NCI-H82 treated with DMSO at 0.1 percent for 48 hours (cell line): Measurements from ENCODE around the gene LRFN2.

Source experiments
- DNase-seq: peaks from one replicate; lab custom pipeline; 2025; ENCODE audit not compliant: unreplicated experiment; lab: John Stamatoyannopoulos, UW

Gene LRFN2

DNA sequence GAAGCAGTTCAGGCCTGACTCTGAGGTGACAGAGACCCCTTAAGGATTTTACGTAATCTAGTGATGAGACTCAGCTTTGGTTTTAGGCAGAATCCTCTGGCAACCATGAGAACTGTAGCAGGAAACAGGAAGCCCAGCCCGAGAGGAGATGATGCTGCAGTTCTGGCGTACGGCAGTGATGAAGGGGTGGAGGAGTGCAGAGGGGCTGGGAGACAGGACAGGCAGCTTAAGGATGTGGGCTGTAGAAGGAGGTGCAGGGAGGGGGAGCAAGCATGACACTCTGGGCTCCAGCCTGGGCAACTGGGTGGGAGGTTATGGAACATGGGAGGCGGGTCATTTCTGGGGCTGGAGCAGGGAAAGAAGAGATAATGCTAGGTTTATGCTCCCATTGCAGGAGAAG is 67.1 kb downstream of the LRFN2 start:
- no peak for DNase-seq

DNA sequence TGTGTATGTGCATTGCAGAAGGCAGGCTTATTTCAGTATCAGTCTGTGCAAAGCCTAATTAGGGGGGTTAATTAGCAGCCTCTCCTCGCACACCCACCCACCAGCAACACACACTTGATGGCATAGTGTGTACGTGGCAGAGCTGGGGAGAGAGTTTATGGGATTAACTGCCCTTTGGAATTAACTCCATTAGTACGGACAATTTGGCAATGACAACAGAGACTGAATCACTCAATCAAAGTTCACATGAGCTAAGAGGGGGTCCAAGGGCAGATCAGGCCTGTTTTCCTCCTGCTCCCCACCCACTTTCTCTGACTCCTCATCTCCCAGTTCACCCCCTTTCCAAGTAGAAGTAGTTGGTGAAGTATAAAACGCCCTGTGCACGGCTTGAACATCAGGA is 69.5 kb downstream of the LRFN2 start:
- DNase-seq, result peak; percentile 95

DNA sequence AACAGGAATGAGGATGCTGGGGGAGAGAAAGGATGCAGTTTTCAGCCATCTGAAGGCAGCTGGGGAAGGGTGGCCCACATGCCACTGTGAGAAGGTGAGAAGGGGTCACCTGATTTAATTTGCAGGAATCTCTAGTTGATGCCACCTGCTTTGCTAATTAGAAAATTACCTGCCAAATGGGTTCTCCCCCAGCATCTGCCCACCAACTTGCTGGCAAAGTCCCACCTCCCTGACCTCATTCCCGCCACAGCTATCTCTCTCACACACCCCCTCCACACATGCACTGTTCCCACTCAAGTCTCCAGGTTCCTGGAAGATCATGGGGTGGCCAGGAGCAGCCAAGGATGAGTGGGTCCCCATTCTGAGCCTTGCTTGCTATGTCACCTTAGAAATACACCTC is 70.7 kb downstream of the LRFN2 start:
- DNase-seq, result no peak

DNA sequence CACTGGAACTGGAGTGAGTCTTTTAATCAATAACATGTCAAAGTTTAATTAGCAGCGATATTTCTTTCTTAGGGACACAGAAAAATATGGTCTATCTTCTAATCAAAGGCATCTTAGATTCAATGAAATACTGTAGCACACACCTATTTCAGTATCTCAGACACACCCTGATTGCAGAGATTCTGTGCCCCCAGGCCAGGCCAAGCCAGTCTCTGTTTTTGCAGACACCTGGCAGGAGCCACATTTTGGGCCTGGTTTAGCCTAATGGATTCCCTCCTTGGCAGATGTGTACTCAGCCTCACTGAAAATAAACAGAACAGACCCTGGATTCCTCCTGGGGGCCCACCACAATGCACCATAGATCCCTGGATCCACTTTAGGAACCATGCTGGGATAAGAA is 74.8 kb downstream of the LRFN2 start:
- no peak for DNase-seq

DNA sequence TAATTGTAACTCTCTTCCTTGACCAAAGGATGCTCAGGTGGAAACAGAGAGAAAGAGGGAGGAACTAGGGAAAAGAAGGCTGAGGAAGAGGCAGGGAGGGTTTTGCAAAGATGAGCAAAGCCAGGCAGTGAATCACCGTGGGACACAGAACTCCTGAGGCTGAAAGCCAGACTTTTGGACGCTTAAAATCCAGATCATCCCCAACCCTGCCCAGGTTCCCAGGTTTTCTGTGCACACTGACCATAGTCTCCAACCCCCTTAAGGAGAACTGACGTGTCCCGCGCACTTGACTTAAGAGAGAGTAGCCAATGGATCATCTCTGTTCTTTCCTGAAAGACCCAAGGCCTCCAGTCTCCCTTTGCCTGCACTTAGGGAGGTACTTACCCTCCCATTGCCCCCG is 75.3 kb downstream of the LRFN2 start:
- no peak for DNase-seq

DNA sequence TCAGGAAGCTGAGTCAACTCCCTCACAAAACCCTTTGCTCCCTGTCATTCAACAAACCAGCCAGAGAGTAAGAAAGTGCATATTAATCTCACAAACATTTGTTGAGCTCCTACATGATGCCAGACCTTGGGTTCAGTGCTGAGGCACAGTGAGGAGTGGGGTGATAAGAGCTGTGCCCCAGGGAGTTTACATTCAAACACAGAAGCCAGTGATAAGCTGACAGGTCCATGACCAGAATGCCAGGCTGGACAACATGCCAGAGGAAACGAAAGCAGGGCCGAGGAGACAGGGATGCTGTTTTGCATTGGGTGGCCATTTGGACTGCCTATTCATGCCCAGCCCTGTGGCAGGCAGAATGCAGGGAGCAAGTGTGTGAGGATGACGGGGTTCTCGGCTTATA is 76.7 kb downstream of the LRFN2 start:
- DNase-seq, result no peak

DNA sequence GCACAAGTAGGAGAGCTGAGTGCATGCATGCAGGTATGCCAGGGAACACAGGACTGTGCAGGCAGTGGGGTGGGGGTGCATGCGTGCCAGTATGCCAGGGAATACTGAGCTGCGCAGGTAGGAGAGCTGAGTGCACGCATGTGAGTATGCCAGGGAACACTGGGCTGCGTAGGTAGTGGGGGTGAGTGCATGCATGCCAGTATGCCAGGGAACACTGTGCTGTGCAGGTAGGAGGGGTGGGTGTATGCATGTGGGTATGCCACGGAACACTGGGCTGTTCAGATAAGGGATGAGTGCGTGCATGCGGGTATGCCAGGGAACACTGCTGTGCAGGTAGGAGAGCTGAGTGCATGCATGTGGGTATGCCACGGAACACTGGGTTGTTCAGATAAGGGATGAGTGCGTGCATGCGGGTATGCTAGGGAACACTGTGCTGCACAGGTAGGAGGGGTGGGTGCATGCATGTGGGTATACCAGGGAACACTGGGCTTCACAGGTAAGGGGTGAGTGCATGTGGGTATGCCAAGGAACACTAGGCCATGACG is 77.4 kb downstream of the LRFN2 start:
- DNase-seq, result no peak

DNA sequence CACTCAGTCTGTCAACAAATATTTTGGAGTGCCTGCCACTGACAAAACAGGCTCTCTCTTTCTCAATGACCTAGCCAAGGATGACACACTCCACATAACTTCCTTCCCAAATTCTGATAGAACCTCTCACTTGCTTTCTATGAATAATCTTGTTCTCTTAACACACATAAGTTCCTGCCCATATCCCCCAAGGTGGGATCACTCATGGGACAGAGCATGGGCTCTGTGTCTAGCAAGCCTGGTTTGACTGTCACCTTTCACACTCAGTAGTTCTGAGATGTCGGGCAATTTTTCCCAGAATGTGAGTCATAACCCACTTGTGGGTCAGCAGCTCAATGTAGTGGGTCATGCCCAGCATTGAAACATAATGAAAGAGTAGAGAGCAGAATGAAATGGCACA is 78.1 kb downstream of the LRFN2 start:
- DNase-seq, result no peak

DNA sequence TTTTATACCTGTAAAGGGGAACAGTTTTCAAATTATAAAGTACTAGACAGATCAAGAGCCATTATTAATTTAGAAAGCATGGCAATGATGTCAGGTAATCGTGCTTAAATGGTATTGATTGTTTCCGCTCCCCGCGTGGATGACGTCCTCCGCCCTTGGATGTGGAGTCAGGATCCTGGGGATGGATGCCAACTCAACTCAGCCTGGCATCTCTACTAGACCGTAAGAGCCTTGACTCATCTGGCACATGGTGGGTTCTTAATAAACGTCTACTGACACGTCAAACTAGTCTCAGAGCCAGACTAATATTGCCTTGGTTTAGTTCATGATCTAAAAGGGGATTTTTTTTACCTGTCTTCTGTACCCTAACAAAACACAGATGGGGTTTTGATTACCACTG is 80.2 kb downstream of the LRFN2 start:
- DNase-seq, result no peak

DNA sequence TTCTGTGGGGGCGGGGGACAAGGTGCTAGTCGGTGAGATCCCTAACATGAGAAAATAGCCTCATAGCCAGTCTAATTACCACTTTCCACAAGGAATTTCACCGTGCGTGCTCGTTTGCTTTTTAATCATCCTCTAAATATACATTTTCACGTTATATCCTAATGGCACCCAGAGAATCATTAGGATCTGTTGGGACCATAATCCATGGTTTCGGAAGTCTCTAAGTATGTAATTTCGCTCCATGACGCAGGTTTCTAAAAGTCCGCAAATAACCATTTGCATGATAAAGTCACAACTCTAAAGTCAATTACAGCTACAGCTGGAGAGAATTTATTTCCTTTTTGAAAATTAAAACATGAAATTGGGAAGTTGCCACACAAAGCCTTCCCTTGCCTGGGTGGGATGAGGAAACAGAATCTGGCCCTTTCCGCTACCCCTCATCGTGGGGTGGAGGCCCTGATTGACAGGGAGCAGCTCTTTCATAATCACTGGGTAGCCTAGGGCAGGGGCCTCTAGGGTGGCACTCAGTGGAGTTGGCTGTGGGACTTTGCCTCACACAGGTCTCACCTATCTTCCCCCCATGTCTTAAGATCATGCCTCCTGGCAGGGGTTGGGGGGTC is 81.9 kb downstream of the LRFN2 start:
- no peak for DNase-seq

DNA sequence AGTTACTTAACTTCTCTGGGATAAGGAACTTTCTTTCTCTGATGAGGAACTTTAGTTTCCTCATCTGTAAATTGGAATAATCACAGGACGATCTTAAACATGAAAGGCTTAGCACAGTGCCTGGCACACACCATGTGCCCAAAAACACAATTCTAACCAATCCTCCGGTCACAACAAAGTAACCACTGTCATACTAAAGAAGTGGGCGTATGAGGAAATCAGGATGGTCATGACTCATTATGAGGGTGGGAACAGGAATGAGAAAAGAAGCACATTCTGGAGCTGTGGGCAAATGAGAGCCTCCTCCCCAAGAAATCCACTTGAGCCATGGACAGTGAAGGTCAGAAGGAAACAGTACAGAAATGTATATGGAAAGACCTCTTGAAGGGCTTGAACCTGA is 82.9 kb downstream of the LRFN2 start:
- no peak for DNase-seq

DNA sequence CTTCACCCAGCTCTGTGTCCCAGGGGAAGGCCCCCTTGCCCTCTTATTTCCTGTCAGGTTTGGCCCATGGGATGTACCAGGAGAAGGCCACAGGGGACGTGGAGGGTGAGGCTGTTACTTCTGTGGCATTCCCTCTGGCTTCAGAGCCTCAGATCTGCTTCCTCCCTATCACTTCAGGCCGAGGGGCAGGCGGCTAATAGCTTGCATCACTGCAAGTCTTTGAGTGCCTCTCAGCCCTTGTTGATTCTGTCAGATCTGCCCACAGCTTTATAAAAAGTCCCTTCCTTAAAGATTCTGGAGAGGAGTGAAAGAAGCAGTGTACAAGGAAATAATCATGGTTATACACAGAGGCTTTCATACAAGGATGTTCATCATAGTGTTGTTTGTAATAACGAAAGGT is 86.9 kb downstream of the LRFN2 start:
- DNase-seq, result no peak

DNA sequence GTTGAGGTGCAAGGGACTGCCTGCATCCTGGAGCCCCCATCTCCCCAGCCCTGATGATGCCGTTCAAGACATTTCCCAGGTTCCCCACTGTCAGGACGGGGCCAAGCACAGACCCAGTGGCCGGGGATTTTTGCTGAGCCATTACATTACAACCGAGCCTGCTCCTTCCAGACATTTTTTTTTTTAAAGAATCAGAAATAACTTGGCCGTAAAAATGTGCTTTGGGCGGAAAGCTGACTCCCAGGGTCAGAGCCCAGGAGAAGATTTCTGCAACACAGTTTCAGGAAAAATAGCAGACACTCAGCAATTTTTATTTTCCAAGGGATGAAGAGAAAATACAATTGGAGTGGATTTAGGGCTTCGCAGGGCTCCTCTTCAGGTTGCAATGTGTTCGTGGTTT is 87.9 kb downstream of the LRFN2 start:
- no peak for DNase-seq

DNA sequence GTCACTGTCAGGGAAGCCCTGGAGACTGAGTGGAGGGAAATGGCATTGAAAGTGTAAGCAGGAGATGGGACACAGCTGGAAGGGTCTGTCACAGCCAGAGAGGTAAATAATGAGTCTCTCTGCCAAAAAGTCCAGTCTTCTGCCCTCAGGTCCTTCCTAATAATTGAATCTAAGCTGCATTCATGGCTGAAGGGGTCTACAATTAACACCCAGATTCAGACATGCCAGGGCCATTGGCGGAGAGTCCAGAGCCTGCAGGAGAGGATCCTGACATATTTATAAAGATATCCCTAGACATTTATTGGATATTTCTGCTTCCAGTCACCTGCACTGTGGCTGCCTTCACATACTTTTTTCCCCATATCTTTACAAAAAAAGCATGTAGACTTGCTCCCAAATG is 89.0 kb downstream of the LRFN2 start:
- DNase-seq, result no peak

DNA sequence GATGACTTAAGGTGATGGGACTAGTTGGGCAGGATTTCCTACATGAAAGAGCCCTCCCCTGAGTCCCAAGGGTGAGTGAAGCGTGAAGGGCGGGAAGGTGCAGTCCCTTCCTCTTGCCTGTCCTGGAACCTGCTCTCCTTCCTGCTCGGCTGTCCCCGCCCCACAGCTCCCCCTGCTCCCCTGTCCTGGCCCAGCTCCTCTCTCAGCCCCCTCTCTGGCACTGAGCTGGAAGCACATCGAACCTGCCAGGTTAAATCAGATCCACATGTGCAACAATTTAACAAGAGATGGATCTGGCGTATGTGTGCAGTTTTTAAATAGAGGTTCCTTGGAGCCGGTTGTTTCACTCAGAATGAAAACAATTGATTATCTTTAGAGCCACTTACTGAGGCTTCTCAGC is 95.0 kb downstream of the LRFN2 start:
- DNase-seq, result no peak

DNA sequence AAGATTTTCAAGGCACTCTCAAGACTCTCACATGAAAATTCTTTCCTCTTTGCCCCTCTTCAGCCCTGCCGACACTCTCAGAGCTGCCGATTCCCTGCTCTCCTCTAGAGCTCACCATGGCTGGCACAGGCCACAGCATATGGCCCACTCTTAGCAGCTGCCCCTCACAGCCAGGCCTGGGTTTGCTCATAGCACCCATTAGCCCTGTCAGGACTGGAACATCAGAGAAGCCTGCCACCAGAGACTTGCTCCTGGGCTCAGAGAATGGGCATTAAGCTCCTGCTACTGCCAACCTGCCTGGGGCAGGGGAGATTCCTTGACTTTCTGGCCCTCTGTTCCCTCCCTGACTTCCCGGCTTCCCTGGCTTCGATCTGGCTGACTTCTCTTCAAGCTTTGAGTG is 96.7 kb downstream of the LRFN2 start:
- no peak for DNase-seq

DNA sequence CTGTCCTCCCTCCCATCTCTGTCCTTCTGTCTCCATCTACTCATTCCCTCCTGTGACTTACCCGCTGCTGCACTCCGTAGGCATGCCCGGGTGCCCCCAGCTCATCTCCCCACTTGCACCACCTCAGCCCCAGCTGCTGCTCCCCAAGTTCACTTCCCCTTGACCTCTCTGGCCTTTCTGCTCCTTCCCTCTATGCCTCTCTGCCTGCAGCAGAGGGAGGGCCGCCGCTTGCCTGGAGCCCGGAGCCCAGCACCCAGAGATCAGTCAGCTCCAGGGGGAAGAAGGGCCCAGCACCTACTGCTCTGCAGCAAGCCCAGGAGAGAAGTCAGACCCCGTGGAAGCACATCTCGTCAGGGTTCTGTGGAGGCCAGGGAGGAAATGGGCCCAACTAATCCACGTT is 97.4 kb downstream of the LRFN2 start:
- no peak for DNase-seq

DNA sequence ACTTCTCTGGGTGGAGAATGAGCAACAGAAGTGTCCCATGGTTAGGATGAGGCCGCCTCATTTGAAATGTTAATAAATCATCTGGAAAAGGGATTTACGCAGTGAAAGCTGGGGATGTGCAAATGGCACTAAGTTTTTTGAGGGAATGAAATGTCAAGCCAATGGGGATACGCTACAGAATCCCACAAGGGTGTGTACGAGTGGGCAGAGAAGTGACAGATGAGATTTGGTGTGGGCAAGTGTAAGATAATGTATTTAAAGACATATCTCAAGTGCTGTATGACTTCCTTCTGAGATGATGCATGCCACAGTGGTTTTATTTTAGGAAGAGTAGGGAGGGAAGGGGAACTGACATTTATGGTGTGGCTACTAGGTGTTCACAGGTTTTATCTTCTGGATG is 100.6 kb downstream of the LRFN2 start:
- DNase-seq, result no peak

DNA sequence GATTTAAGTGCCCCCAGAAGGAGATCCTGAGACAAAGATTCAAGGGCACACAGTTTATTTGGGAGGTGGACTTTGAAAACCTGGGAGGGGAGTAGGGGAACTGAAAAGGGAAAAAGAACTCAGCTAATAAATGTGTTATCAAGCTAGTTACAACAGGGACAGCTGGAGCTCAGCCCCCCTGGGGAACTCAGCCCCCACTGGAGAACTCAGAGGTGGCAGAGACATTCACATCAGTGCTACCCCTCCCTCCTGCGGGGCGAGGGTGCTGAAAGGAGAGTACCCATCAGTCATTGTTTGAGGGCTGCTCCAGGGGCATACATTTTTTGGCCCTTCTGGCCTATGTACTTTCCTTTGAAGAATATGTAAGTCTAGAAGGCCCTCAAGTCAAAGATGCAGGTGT is 101.4 kb downstream of the LRFN2 start:
- no peak for DNase-seq

DNA sequence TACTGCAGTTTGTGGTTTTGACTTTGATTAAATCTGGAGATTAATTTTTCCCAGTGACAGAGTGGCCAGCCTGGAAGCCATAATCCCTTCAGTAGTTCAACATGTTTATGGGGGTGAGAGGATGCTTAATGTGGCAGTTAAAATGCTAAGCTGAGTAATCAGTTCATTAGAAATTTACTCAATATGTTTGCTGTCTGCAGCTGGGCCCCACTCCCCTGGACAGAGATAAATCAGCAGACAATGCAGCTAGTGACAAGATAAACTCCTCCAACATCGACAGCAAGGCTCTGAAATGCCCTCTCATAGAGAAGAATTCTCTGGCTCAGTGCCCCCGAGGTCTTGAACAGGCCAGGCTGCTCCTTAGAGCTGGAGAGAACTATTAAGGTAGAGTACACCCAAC is 101.9 kb downstream of the LRFN2 start:
- peak; percentile 93 for DNase-seq

DNA sequence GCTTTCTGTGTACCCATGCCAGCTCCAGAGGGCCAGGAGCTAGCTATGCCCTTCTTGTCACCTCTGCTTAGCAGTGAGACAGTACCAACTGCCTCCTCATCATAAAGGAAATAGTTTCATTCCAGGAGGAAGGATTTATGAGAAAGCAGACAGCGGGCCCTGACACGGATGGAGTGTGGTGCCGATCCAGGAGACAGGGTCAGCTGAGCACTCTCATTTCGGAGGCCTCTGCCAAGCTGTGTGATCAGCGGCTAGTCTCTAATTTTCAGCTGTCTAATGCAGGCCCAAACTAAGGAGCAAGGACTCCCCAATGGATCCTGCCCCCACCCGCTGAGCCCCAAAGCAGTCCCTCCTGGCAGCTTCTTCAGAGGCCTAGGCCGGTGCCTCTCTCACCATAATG is 103.1 kb downstream of the LRFN2 start:
- DNase-seq, result no peak

DNA sequence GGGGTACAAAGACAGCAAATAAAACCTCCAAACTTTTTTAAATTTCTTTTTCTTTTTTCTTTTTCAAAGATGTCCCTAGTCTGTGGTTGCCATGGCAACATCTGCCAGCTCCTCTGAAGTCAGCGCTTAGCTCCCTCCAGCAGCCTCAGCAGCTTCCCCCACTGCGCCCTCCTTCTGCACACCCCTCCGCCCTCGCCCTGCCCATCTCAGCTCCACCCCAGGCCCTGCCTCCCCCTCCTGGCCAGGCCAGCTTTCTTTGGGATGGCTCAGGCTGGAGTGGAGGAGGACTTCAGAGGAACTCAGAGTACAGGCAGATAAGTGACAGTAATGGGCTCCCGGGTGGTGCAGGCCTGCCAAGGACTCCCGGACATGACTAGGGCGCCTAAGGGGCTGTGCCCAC is 104.6 kb downstream of the LRFN2 start:
- DNase-seq, result no peak

DNA sequence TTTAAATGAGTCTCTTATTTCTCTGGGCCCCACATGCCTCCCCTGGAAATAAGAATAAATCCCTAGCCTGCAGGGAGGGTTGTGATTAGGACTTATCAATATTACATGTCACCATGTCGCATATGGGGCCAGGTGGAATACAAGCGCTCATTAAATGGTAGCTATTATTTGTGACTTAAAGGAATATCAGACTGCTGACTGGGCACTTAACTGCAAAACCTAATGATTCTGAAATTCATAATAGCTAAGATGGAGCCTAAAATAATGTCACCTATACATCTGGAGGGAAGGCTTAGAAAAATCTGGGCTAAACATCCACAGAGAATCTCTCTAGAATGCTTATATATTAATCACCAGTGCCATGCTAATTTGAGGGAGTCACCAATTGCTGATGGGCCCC is 106.5 kb downstream of the LRFN2 start:
- no peak for DNase-seq

DNA sequence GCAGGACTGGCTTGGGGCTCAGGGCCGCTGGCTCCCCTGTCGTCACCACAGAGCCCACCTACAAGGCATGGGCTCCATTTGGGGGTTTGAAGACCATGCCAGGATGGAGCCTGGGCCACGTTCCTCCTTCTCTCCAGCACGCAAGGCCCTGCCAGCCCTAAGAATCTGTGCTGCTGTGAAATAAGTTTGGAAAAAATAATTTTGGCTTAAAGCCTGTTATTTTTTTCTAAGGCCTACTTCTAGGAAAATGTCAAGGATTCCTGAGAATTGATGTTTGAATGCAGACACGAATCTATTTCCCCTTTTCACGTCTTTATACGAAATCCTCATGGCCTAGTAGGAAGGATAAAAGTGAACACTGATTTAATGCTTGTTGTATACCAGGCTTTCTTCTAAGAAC is 107.5 kb downstream of the LRFN2 start:
- no peak for DNase-seq
